SK-N-SH (cell line): ENCODE data around the gene KMT2B. TPM values are rescaled to one million over a fixed set of nuclear protein-coding genes. Genes with fewer than 3 reads are reported as not detected.
A peak's percentile ranks its signal among the peaks of the same experiment; 100 is the strongest.

Experiments
- CTCF ChIA-PET: fragments of 300-600, 350-600 bp; formaldehyde crosslinking; extraction: SDS; loops from one replicate; lab custom pipeline; 2021; lab: Yijun Ruan, JAX
- POLR2A ChIA-PET: fragments of 350-600 bp; sonication (Branson Sonifier 250); formaldehyde crosslinking; extraction: SDS; loops from one replicate; lab custom pipeline; 2020; ENCODE audit warnings: antibody characterized with exemption, inconsistent platforms; lab: Yijun Ruan, JAX
- DNase-seq: peaks from one replicate; pipeline ENCODE4 v3.0.0; 2012
- H2AFZ ChIP-seq: fragments of 200-600 bp; sonication (generic); 2 replicates; pipeline ENCODE4 v1.8.1; 2016; ENCODE audit warnings: antibody characterized with exemption, mild to moderate bottlenecking, low read depth
- H3F3A ChIP-seq: fragments of 200-600 bp; sonication (generic); replicated peaks from 2 replicates; pipeline ENCODE3; 2016; ENCODE audit warnings: antibody characterized with exemption, mild to moderate bottlenecking; ENCODE audit not compliant: insufficient read depth
- H3K27ac ChIP-seq, 2 experiments: fragments of 200-500 bp in 1 of 2; fragments of 200-600 bp in 1 of 2; sonication (Bioruptor generic) in 1 of 2; sonication (generic), shearing (Covaris generic) in 1 of 2; 2 replicates each; pipeline versions ENCODE4 v1.5.1 to v1.6.1; 2014 to 2016; ENCODE audit warnings: low read depth in 2 of 2, inconsistent platforms in 1 of 2, low read length in 1 of 2, mild to moderate bottlenecking in 1 of 2, mixed read lengths in 1 of 2
- H3K27me3 ChIP-seq: fragments of 200-600 bp; sonication (generic), shearing (Covaris generic); 2 replicates; pipeline ENCODE4 v1.6.1; 2016; ENCODE audit warnings: mixed run types; ENCODE audit not compliant: insufficient read depth
- H3K36me3 ChIP-seq, 2 experiments: fragments of 200-500 bp in 1 of 2; fragments of 200-600 bp in 1 of 2; sonication (Bioruptor generic) in 1 of 2; sonication (generic) in 1 of 2; replicated peaks in 1 of 2; 2 replicates each; pipeline versions ENCODE3 to v1.5.1; 2014 to 2016; ENCODE audit warnings: low read length in 1 of 2, mild to moderate bottlenecking in 1 of 2; ENCODE audit not compliant: insufficient read depth in 2 of 2, control insufficient read depth in 1 of 2
- H3K4me1 ChIP-seq, 2 experiments: fragments of 200-500 bp in 1 of 2; fragments of 200-600 bp in 1 of 2; sonication (Bioruptor generic) in 1 of 2; sonication (generic), shearing (Covaris generic) in 1 of 2; 2 replicates each; pipeline versions ENCODE4 v1.5.1 to v1.6.1; 2014 to 2016; ENCODE audit warnings: low read depth in 1 of 2, low read length in 1 of 2, mixed run types in 1 of 2; ENCODE audit not compliant: insufficient read depth in 2 of 2, control insufficient read depth in 1 of 2
- H3K4me2 ChIP-seq: fragments of 200-600 bp; sonication (generic), shearing (Covaris generic); 2 replicates; pipeline ENCODE4 v1.6.1; 2017; ENCODE audit warnings: mixed run types
- H3K4me3 ChIP-seq, 2 experiments: fragments of 200-500 bp in 1 of 2; fragments of 200-600 bp in 1 of 2; sonication (Bioruptor generic) in 1 of 2; sonication (generic), shearing (Covaris generic) in 1 of 2; 2 replicates each; pipeline versions ENCODE4 v1.5.1 to v1.8.1; 2014 to 2016; ENCODE audit warnings: low read depth in 2 of 2, inconsistent platforms in 1 of 2, low read length in 1 of 2, mild to moderate bottlenecking in 1 of 2, mixed read lengths in 1 of 2, moderate library complexity in 1 of 2
- H3K79me2 ChIP-seq: fragments of 200-600 bp; sonication (generic); 2 replicates; pipeline ENCODE4 v1.8.1; 2017; ENCODE audit warnings: mild to moderate bottlenecking; ENCODE audit not compliant: insufficient read depth
- H3K9ac ChIP-seq: fragments of 200-600 bp; sonication (generic); 2 replicates; pipeline ENCODE4 v1.6.1; 2017; ENCODE audit warnings: mixed run types
- H3K9me2 ChIP-seq: fragments of 200-600 bp; sonication (generic); 2 replicates; pipeline ENCODE4 v1.6.1; 2017; ENCODE audit warnings: mixed run types
- H3K9me3 ChIP-seq: fragments of 200-600 bp; sonication (generic); 2 replicates; pipeline ENCODE4 v1.6.1; 2017; ENCODE audit warnings: mixed run types, mild to moderate bottlenecking, moderate library complexity
- H4K20me1 ChIP-seq: fragments of 200-600 bp; sonication (generic); 2 replicates; pipeline ENCODE4 v1.6.1; 2017; ENCODE audit warnings: mild to moderate bottlenecking, mixed run types; ENCODE audit not compliant: insufficient read depth
- CHD2 ChIP-seq: fragments of 150-350 bp; IDR thresholded peaks from 2 replicates; pipeline ENCODE4 v1.6.1; 2018; ENCODE audit warnings: low read length; ENCODE audit not compliant: partially characterized antibody
- FOXJ3 ChIP-seq: sonication (generic); formaldehyde crosslinking; IDR thresholded peaks from 2 replicates; pipeline ENCODE4 v1.5.1; 2020; ENCODE audit warnings: mild to moderate bottlenecking, missing genetic modification reagents
- FOXM1 ChIP-seq: IDR thresholded peaks from 2 replicates; pipeline ENCODE4 v1.4.0; 2012; ENCODE audit warnings: low read depth, mild to moderate bottlenecking
- MEF2A ChIP-seq: IDR thresholded peaks from 2 replicates; pipeline ENCODE4 v1.4.0; 2012; ENCODE audit warnings: low read depth, borderline replicate concordance
- RFX5 ChIP-seq: IDR thresholded peaks from 2 replicates; pipeline ENCODE4 v1.6.1; 2012; ENCODE audit warnings: mild to moderate bottlenecking, improper control_type of control experiment, low read length
- TAF1 ChIP-seq: IDR thresholded peaks from 2 replicates; pipeline ENCODE4 v1.6.1; 2012; ENCODE audit warnings: low read depth, mild to moderate bottlenecking, low read length, moderate library complexity, borderline replicate concordance
- TCF12 ChIP-seq: IDR thresholded peaks from 2 replicates; pipeline ENCODE4 v1.4.0; 2012
- ZBTB33 ChIP-seq: IDR thresholded peaks from 2 replicates; pipeline ENCODE4 v1.4.0; 2012; ENCODE audit warnings: low read depth, borderline replicate concordance
- WGBS: methylation state at CpG from one replicate; pipeline ENCODE4 v1.1.6; 2017; ENCODE audit warnings: low lambda C conversion rate; 5-methylcytosine and 5-hydroxymethylcytosine counted together
- polyA plus RNA-seq, 3 experiments: library from polyadenylated mRNA; depleted of rRNA; stranded (reverse); fragments of >200 nt; gene quantifications; 2 replicates each; pipeline ENCODE4 v1.2.3, GENCODE V29; 2012
- TF ChIP-seq, protein P1 (sequence below): fragments of 150-350 bp; IDR thresholded peaks from 2 replicates; pipeline ENCODE4 v1.6.1; 2017; ENCODE audit warnings: antibody characterized with exemption, low read length, low read depth, borderline replicate concordance
- TF ChIP-seq, protein P2 (sequence below): IDR thresholded peaks from 2 replicates; pipeline ENCODE4 v1.4.0; 2012; ENCODE audit warnings: low read depth, borderline replicate concordance
- TF ChIP-seq, protein P3 (sequence below): fragments of 150-350 bp; IDR thresholded peaks from 2 replicates; pipeline ENCODE4 v1.6.1; 2016; ENCODE audit warnings: mild to moderate bottlenecking, low read depth, low read length

Gene KMT2B
- polyA plus RNA-seq, 1 of the 3 experiments (the other 2 are of a cell fraction) = 29.2 TPM

DNA sequence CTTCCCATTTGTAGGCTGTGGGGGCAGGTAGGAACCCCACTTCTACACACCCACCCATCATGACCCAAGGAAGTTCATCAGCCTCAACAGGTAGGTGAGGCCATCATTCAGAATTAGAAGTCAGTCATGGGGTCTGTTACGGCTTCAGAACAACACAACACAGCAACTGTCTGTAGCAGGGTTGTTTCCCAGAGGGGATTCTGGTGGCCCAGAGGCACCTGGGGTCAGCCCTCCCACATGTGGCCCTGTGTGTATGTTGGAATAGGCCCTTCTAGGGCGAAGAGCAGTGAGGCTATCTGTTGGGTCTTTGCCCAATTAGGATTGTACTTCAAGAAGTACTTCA lies 21.1 kb downstream of the KMT2B start:
- H2AFZ ChIP-seq = no peak overlapping the region
- no peaks in the 10 kb centered on the region for H3K9me3 ChIP-seq
- H3K9ac ChIP-seq = no peak overlapping the region
- H3K4me1 ChIP-seq = peaks cover 0 to 12% of the 10 kb centered on the region in 2 experiments; a peak in 1 of 4 replicates
- no peaks in the 10 kb centered on the region; the same call in 1 of the 2 replicates for H3K79me2 ChIP-seq
- H3K4me3 ChIP-seq = no peak overlapping the region
- H4K20me1 ChIP-seq = no peaks in the 10 kb centered on the region
- no peak overlapping the region for H3K4me2 ChIP-seq
- H3F3A ChIP-seq = peaks cover 8% of the 10 kb centered on the region
- CTCF ChIA-PET = interaction anchor here (1.0 kb wide), 1 partner anchor 81 kb away, joined by 3 read pairs; no protein-coding TSS in a partner anchor
- peaks cover 8 to 39% of the 10 kb centered on the region in 2 experiments for H3K36me3 ChIP-seq
- H3K27ac ChIP-seq = no peak overlapping the region
- POLR2A ChIA-PET = no interaction called here
- TF ChIP-seq TAF1 (no peak), TCF12 (no peak), MEF2A (no peak), ZBTB33 (no peak), FOXM1 (no peak), CHD2 (no peak)
- TF ChIP-seq, protein P1, sequence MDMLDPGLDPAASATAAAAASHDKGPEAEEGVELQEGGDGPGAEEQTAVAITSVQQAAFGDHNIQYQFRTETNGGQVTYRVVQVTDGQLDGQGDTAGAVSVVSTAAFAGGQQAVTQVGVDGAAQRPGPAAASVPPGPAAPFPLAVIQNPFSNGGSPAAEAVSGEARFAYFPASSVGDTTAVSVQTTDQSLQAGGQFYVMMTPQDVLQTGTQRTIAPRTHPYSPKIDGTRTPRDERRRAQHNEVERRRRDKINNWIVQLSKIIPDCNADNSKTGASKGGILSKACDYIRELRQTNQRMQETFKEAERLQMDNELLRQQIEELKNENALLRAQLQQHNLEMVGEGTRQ = no peak
- TF ChIP-seq, protein P2, sequence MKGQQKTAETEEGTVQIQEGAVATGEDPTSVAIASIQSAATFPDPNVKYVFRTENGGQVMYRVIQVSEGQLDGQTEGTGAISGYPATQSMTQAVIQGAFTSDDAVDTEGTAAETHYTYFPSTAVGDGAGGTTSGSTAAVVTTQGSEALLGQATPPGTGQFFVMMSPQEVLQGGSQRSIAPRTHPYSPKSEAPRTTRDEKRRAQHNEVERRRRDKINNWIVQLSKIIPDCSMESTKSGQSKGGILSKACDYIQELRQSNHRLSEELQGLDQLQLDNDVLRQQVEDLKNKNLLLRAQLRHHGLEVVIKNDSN = no peak
- TF ChIP-seq, protein P3, sequence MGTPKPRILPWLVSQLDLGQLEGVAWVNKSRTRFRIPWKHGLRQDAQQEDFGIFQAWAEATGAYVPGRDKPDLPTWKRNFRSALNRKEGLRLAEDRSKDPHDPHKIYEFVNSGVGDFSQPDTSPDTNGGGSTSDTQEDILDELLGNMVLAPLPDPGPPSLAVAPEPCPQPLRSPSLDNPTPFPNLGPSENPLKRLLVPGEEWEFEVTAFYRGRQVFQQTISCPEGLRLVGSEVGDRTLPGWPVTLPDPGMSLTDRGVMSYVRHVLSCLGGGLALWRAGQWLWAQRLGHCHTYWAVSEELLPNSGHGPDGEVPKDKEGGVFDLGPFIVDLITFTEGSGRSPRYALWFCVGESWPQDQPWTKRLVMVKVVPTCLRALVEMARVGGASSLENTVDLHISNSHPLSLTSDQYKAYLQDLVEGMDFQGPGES = no peak
- no peak for DNase-seq
- no peaks in the 10 kb centered on the region for H3K9me2 ChIP-seq
- 100% methylated on average over 1 of the region's 2 CpGs for WGBS
- no peaks in the 10 kb centered on the region for H3K27me3 ChIP-seq

- no peaks in the 10 kb centered on the region for H3K9me2 ChIP-seq
- H3K27ac ChIP-seq = peak overlapping the region in 1 of 2 experiments; percentile 76; a peak in 1 of 4 replicates
- H3K9me3 ChIP-seq = no peaks in the 10 kb centered on the region
- peaks cover 10% of the 10 kb centered on the region for H3F3A ChIP-seq
- peaks cover 6 to 35% of the 10 kb centered on the region in 2 experiments for H3K36me3 ChIP-seq
- peak overlapping the region; percentile 63 to 88; a peak in 3 of 4 replicates for H3K4me3 ChIP-seq
- peak overlapping the region; percentile 67; the same call in 1 of the 2 replicates for H3K9ac ChIP-seq
- H3K27me3 ChIP-seq = no peaks in the 10 kb centered on the region
- no peak for TF ChIP-seq RFX5
- TF ChIP-seq ZBTB33 = no peak
- TF ChIP-seq FOXJ3 = no peak
- H2AFZ ChIP-seq = no peak overlapping the region
- CTCF ChIA-PET = interaction anchor here (0.7 to 1.6 kb wide), 6 partner anchors 12 to 695 kb away, joined by 3 to 7 read pairs (median 3); no protein-coding TSS in a partner anchor
- POLR2A ChIA-PET = interaction anchor here (1.0 to 2.0 kb wide), 5 partner anchors 9 to 80 kb away, joined by 3 to 10 read pairs (median 5); partner anchors contain the start of gene HSPB6
- 85% methylated on average over 21 of the region's 29 CpGs for WGBS
- no peaks in the 10 kb centered on the region; the same call in 1 of the 2 replicates for H3K79me2 ChIP-seq
- DNase-seq = no peak
- peaks cover 4 to 18% of the 10 kb centered on the region in 2 experiments; a peak in 2 of 4 replicates for H3K4me1 ChIP-seq
- H3K4me2 ChIP-seq = peak overlapping the region; percentile 97
- H4K20me1 ChIP-seq = no peaks in the 10 kb centered on the region
Measured at GRCh38 chr19:35739275-35740107, 21.7 kb downstream of the KMT2B start.
